Activated CD4-positive, alpha-beta T cell treated with anti-CD3 and anti-CD28 coated beads, Interleukin-10, Interleukin-2, amounts not matched to agents 100 ng/mL and 50 ng/mL, durations not matched to agents 16 hours and 8 hours (primary cell): ENCODE data around the gene RABIF.
"Not testable (repeated sequence)": the region's sequence is repeated elsewhere in the genome, so short reads cannot be mapped to it uniquely, and the experiment has no call there.

Experiments used
- DNase-seq: peaks from one replicate; pipeline ENCODE4 v3.0.0-alpha.2; 2020

The RABIF gene

GRCh38 chr1:202829223-202829622, 59.7 kb downstream of the RABIF start:
- not testable (repeated sequence) for DNase-seq
